Esophagus squamous epithelium (tissue), 5 donors: ENCODE measurements around the gene PROSER2. TPM values are rescaled to one million over a fixed set of nuclear protein-coding genes. Genes with fewer than 3 reads are reported as not detected.

ENCODE experiments used
- DNase-seq: peaks from one replicate; lab custom pipeline; 2025; lab: John Stamatoyannopoulos, UW
- H3K27ac ChIP-seq, 4 donors: fragments of 200-600 bp; sonication (generic); one replicate each; pipeline ENCODE4 v1.5.1; 2016 to 2019; ENCODE audit warnings: mild to moderate bottlenecking in 1 of 4
- H3K27me3 ChIP-seq, 4 donors: fragments of 200-600 bp; sonication (generic); 1 replicate in 3 of 4; 2 replicates in 1 of 4; pipeline versions ENCODE4 v1.5.1 to v1.6.0; 2017 to 2021; ENCODE audit warnings: antibody characterized with exemption in 1 of 4
- H3K36me3 ChIP-seq, 3 donors: fragments of 200-600 bp; sonication (generic); one replicate each; pipeline ENCODE4 v1.5.1; 2016 to 2019
- H3K4me1 ChIP-seq, 3 donors: fragments of 200-600 bp; sonication (generic); one replicate each; pipeline ENCODE4 v1.5.1; 2017 to 2019
- H3K4me3 ChIP-seq, 4 donors: fragments of 200-600 bp; sonication (generic); 1 replicate in 3 of 4; 2 replicates in 1 of 4; pipeline ENCODE4 v1.5.1; 2016 to 2019; ENCODE audit warnings: mild to moderate bottlenecking in 2 of 4, moderate library complexity in 1 of 4
- H3K9me3 ChIP-seq, 3 donors: fragments of 200-600 bp; sonication (generic); one replicate each; pipeline ENCODE4 v1.5.1; 2016 to 2019
- POLR2A ChIP-seq, 4 donors: fragments of 450-650 bp; IDR thresholded peaks; one replicate each; pipeline ENCODE4 v1.6.1; 2017; ENCODE audit warnings: antibody characterized with exemption in 4 of 4, mild to moderate bottlenecking in 4 of 4, moderate library complexity in 3 of 4
- WGBS, 2 donors: methylation state at CpG; one replicate each; pipeline ENCODE4 v1.1.5; 2018; 5-methylcytosine and 5-hydroxymethylcytosine counted together
- intact Hi-C: fragments of 100-400 bp; cut with DNase I; formaldehyde crosslinking; loops from one replicate; pipeline ENCODE4 v1.15.0; 2022
- total RNA-seq, 4 donors: library from RNA; depleted of rRNA; stranded (reverse); fragments of >200 nt; gene quantifications; one replicate each; pipeline ENCODE4 v1.1.0, GENCODE V29; 2016
- TF ChIP-seq, protein P1 (sequence below), 6 experiments: fragments of 450-650 bp in 4 of 6; fragments of 200-600 bp in 2 of 6; sonication (generic) in 2 of 6; IDR thresholded peaks; one replicate each; pipeline ENCODE4 v1.5.1; 2016 to 2019; ENCODE audit warnings: antibody characterized with exemption in 6 of 6, mild to moderate bottlenecking in 4 of 6, moderate library complexity in 4 of 6
- donor health status: DM: yes; HTN: yes; CAD: no.

The PROSER2 gene
- total RNA-seq, 4 donors from 2014 or later = 6.4 to 15.5 (median 11.1) TPM

DNA sequence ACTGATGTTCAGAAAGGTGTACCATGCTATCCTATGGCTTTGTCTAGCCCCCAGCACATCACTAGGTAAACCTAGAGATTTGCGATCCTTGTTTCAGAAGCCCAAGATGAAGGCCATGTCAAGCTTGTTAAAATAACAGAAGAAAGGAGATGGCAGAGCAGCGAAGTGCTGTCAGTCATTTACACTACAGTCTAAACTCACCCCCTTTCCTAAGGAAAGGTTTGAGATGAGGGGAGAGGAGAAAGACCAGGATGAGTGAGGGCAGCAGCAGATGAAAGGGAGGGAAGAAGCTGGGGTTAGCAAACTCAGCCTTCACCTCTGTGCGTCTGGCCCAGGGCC lies 74.8 kb downstream of the PROSER2 start:
- H3K27me3 ChIP-seq = no peaks in the 10 kb centered on the region
- no peak overlapping the region for H3K27ac ChIP-seq
- WGBS, 2 donors = 75 to 77% methylated on average over 3 of the region's 3 CpGs
- H3K9me3 ChIP-seq = no peaks in the 10 kb centered on the region
- no peak for DNase-seq
- intact Hi-C loops = no loop called here
- no peaks in the 10 kb centered on the region for H3K36me3 ChIP-seq
- no peak for TF ChIP-seq POLR2A (IDR thresholded peaks at IDR 0.05)
- TF ChIP-seq, protein P1, sequence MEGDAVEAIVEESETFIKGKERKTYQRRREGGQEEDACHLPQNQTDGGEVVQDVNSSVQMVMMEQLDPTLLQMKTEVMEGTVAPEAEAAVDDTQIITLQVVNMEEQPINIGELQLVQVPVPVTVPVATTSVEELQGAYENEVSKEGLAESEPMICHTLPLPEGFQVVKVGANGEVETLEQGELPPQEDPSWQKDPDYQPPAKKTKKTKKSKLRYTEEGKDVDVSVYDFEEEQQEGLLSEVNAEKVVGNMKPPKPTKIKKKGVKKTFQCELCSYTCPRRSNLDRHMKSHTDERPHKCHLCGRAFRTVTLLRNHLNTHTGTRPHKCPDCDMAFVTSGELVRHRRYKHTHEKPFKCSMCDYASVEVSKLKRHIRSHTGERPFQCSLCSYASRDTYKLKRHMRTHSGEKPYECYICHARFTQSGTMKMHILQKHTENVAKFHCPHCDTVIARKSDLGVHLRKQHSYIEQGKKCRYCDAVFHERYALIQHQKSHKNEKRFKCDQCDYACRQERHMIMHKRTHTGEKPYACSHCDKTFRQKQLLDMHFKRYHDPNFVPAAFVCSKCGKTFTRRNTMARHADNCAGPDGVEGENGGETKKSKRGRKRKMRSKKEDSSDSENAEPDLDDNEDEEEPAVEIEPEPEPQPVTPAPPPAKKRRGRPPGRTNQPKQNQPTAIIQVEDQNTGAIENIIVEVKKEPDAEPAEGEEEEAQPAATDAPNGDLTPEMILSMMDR (IDR thresholded peaks at IDR 0.05) = no peak
- no peaks in the 10 kb centered on the region for H3K4me1 ChIP-seq
- H3K4me3 ChIP-seq = no peak overlapping the region

DNA sequence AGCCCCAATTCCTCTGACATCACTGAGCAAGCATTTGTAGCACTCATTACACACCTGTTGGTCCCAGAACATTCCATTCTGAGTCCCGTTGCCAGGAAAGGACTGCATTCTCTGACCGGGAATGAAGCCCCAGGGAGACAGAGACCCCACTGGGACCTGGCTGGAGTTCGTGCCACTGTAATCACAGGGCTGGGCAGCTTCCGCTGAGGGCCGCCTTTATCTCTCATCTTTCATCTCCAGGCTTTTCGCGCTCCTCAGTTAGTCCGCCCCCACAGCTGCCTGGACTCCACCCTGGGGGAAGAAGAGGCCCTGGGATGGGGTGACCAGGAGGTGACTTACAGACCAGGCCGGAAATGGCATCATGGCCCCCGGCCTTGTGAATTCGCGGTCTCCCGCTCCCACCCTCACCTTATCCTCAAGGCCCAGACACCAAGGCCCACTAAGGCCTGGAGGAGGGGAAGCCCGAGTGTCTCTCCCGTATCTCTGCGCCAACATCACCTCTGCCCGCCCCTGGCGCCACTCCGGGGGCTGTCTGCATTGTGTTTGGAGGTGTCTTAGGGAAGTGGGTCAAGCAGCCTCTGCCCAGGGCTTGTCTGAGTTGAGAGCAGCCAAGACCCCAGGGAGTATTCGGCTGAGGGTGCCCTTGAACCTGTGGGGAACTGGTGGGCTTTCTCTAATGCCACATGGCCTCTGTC lies 75.4 kb downstream of the PROSER2 start:
- 61 to 82% methylated on average over 4 to 17 of the region's 20 CpGs for WGBS, 2 donors
- DNase-seq = no peak
- no peaks in the 10 kb centered on the region for H3K9me3 ChIP-seq
- no peaks in the 10 kb centered on the region for H3K36me3 ChIP-seq
- H3K27ac ChIP-seq = no peak overlapping the region
- intact Hi-C loops = no loop called here
- no peak for TF ChIP-seq POLR2A (IDR thresholded peaks at IDR 0.05)
- TF ChIP-seq, protein P1 (IDR thresholded peaks at IDR 0.05) = no peak
- no peaks in the 10 kb centered on the region for H3K4me1 ChIP-seq
- no peaks in the 10 kb centered on the region for H3K27me3 ChIP-seq
- no peak overlapping the region for H3K4me3 ChIP-seq

DNA sequence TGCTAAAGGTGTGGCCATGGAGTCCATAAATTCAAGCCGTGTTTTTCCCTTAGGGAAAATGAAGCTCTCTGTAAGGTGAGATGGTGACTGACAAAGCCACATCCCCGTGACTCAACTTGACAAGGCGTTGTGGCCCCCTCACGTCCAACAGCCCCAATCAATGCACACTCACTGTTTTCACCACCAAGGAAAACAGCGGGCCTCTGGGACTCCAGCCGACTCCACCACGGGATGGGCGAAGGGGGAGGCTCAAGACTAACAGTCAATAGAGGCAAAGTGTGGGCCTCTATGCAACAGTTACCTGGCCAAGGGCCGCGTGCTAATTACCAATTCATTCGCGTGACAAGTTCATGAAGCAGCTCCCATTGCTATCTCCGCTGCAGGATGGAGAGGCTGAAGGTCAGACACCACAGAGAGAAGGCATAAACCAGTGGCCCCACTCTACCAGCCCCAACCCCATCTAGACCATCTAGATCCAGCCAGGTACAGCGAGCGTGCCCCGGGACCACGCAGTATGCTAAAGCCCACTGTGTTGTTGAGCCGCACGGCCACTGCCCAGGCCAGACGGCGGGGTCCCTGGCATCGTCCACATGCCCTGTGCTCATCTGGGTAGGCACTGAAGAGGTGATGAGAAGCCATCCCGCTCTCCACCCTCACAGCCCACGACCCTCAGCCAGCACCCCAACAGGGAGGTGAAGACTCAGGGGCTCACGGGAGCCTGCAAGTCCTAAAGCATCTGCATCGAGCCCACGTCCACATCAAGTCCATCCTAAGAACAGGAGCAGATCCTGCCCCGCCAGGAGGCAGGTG lies 76.1 kb downstream of the PROSER2 start:
- H3K27ac ChIP-seq = no peak overlapping the region

DNA sequence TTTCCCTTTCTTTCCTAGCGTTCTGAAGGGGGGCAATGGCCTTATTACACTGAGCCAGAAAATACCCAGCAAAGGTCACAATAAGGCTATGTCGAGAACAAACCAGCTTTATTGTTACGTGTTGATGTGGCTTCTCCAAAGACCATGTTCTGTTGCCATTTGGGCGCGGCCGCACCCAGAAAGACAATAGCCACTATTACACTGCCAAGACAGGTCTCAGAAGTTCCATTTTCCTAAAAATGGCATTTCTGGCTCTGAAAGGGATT lies 77.8 kb downstream of the PROSER2 start:
- no peaks in the 10 kb centered on the region for H3K27me3 ChIP-seq
- no peak overlapping the region for H3K27ac ChIP-seq
- TF ChIP-seq, protein P1 (IDR thresholded peaks at IDR 0.05) = no peak
- no peak for TF ChIP-seq POLR2A (IDR thresholded peaks at IDR 0.05)
- H3K36me3 ChIP-seq = no peaks in the 10 kb centered on the region
- no peaks in the 10 kb centered on the region for H3K9me3 ChIP-seq
- intact Hi-C loops = no loop called here
- DNase-seq = no peak
- H3K4me3 ChIP-seq = no peak overlapping the region
- WGBS, 2 donors = 87 to 90% methylated on average over 5 to 6 of the region's 6 CpGs
- no peaks in the 10 kb centered on the region for H3K4me1 ChIP-seq

More for the DNA sequence above, 76.1 kb downstream of the PROSER2 start:
- WGBS, 2 donors = 88 to 91% methylated on average over 14 to 15 of the region's 28 CpGs
- intact Hi-C loops = no loop called here
- Histone ChIP-seq H3K4me3 (no peak overlapping the region), H3K27me3 (no peaks in the 10 kb centered on the region), H3K36me3 (no peaks in the 10 kb centered on the region), H3K4me1 (no peaks in the 10 kb centered on the region), H3K9me3 (no peaks in the 10 kb centered on the region)
- TF ChIP-seq POLR2A (IDR thresholded peaks at IDR 0.05) = no peak
- TF ChIP-seq, protein P1 (IDR thresholded peaks at IDR 0.05) = no peak
- DNase-seq = no peak

DNA sequence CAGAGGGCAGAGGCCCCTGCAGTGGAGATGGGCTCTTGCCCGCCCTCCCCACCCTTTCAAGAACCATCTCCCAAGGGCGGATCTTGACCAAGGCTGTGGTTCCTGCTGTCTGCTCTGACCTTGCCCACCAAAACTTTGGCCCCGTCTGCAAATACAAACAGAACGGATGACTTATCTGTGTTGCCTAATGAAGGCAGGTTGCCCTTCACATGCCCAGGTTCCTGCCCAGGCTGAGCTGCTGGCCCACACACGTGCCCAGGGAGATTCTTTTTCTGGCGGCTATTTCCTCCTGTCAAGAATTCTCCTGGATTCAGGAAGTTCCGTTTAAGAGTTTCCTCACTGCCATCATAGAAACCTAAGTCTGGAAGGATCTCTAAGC lies 78.3 kb downstream of the PROSER2 start:
- 37 to 46% methylated on average over 6 to 7 of the region's 7 CpGs for WGBS, 2 donors
- H3K4me3 ChIP-seq = no peak overlapping the region
- H3K9me3 ChIP-seq = no peaks in the 10 kb centered on the region
- H3K27me3 ChIP-seq = no peaks in the 10 kb centered on the region
- no peaks in the 10 kb centered on the region for H3K36me3 ChIP-seq
- TF ChIP-seq, protein P1 (IDR thresholded peaks at IDR 0.05) = no peak
- no peak for TF ChIP-seq POLR2A (IDR thresholded peaks at IDR 0.05)
- DNase-seq = no peak
- H3K27ac ChIP-seq = no peak overlapping the region
- intact Hi-C loops = no loop called here
- no peaks in the 10 kb centered on the region for H3K4me1 ChIP-seq
